ENCODE data around the gene SIRPA. TPM values are rescaled to one million over a fixed set of nuclear protein-coding genes. Genes with fewer than 3 reads are reported as not detected.

Gene SIRPA
- polyA plus RNA-seq, 1 experiment: 21.2 TPM

DNA sequence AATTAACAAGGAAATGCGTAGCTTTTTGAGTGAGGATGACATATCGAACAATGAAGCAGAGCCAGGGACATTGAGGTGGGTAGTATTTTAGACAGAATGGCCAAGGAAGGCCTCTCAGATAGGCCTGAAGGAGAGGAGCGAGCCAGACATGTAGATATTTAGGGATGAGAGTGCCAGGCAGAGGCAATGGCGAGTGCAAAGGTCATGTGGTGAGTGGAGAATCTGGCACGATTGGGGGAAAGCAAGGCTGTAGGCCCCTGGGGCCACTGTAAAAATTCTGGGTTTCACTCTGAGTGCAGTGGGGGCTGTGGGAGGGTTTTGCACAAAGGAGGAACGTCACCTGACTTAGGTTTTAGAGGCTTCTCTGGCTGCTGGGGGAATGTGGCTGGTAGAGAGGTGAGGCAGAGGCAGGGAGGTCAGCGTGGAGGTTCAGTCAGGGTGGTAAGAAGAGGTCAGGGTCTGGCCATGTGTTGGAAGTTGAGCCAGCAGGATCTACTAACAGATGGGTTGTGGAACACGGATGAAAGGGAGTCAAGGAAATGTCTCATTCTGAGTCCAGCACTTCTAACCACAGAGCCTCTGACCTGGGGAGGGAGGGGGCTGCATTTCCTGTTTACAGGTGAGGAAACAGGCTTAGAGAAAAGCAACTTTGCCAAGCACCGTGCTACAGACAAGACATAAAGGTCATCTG lies 11.3 kb downstream of the SIRPA start:
- Histone ChIP-seq H3K27me3 (ENCODE audit: control insufficient read depth, insufficient read depth, low read length) (no peaks in the 10 kb centered on the region), H3K27ac (ENCODE audit: low read depth, low read length) (no peak overlapping the region), H3K4me3 (ENCODE audit: low read depth, low read length) (no peak overlapping the region), H3K9me3 (ENCODE audit: control insufficient read depth, insufficient read depth, low read length) (no peaks in the 10 kb centered on the region)
- ChIA-PET CTCF (interaction anchor here (1.2 kb wide), 1 partner anchor 129 kb away, joined by 4 read pairs; no protein-coding TSS in a partner anchor), POLR2A (no interaction called here)
- TF ChIP-seq, protein P1, sequence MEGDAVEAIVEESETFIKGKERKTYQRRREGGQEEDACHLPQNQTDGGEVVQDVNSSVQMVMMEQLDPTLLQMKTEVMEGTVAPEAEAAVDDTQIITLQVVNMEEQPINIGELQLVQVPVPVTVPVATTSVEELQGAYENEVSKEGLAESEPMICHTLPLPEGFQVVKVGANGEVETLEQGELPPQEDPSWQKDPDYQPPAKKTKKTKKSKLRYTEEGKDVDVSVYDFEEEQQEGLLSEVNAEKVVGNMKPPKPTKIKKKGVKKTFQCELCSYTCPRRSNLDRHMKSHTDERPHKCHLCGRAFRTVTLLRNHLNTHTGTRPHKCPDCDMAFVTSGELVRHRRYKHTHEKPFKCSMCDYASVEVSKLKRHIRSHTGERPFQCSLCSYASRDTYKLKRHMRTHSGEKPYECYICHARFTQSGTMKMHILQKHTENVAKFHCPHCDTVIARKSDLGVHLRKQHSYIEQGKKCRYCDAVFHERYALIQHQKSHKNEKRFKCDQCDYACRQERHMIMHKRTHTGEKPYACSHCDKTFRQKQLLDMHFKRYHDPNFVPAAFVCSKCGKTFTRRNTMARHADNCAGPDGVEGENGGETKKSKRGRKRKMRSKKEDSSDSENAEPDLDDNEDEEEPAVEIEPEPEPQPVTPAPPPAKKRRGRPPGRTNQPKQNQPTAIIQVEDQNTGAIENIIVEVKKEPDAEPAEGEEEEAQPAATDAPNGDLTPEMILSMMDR (IDR thresholded peaks at IDR 0.05; ENCODE audit: low read depth, low read length): no peak
- DNase-seq (ENCODE audit: low read depth, low spot score): no peak

GRCh38 chr20:1907586-1907985 lies 12.4 kb downstream of the SIRPA start:
- Histone ChIP-seq H3K27ac (ENCODE audit: low read depth, low read length) (no peak overlapping the region), H3K27me3 (ENCODE audit: control insufficient read depth, insufficient read depth, low read length) (no peaks in the 10 kb centered on the region), H3K4me3 (ENCODE audit: low read depth, low read length) (no peak overlapping the region), H3K9me3 (ENCODE audit: control insufficient read depth, insufficient read depth, low read length) (no peaks in the 10 kb centered on the region; the same call in 1 of the 2 replicates)
- TF ChIP-seq, protein P1 (IDR thresholded peaks at IDR 0.05; ENCODE audit: low read depth, low read length): no peak
- DNase-seq (ENCODE audit: low read depth, low spot score): no peak
- ChIA-PET POLR2A (no interaction called here), CTCF (interaction anchor here (1.2 kb wide), 1 partner anchor 131 kb away, joined by 4 read pairs; no protein-coding TSS in a partner anchor)

- ChIA-PET POLR2A (no interaction called here), CTCF (no interaction called here)
- DNase-seq (ENCODE audit: low read depth, low spot score): no peak
- TF ChIP-seq, protein P1 (IDR thresholded peaks at IDR 0.05; ENCODE audit: low read depth, low read length): no peak
- Histone ChIP-seq H3K27ac (ENCODE audit: low read depth, low read length) (no peak overlapping the region), H3K9me3 (ENCODE audit: control insufficient read depth, insufficient read depth, low read length) (no peaks in the 10 kb centered on the region; the same call in 1 of the 2 replicates), H3K4me3 (ENCODE audit: low read depth, low read length) (no peak overlapping the region), H3K27me3 (ENCODE audit: control insufficient read depth, insufficient read depth, low read length) (no peaks in the 10 kb centered on the region)
These were observed 13.0 kb downstream of the SIRPA start for GRCh38 chr20:1908191-1908590.

GRCh38 chr20:1909097-1909496 lies 13.9 kb downstream of the SIRPA start:
- ChIA-PET POLR2A (no interaction called here), CTCF (interaction anchor here (1.2 kb wide), 1 partner anchor 9 kb away, joined by 3 read pairs; no protein-coding TSS in a partner anchor)
- Histone ChIP-seq H3K27me3 (ENCODE audit: control insufficient read depth, insufficient read depth, low read length) (no peaks in the 10 kb centered on the region), H3K27ac (ENCODE audit: low read depth, low read length) (no peak overlapping the region), H3K4me3 (ENCODE audit: low read depth, low read length) (no peak overlapping the region), H3K9me3 (ENCODE audit: control insufficient read depth, insufficient read depth, low read length) (no peaks in the 10 kb centered on the region; the same call in 1 of the 2 replicates)
- TF ChIP-seq, protein P1 (IDR thresholded peaks at IDR 0.05; ENCODE audit: low read depth, low read length): no peak
- no peak for DNase-seq (ENCODE audit: low read depth, low spot score)

GRCh38 chr20:1911536-1911935 lies 16.3 kb downstream of the SIRPA start:
- no peak for DNase-seq (ENCODE audit: low read depth, low spot score)
- ChIA-PET POLR2A (no interaction called here), CTCF (interaction anchor here (1.1 kb wide), 1 partner anchor 135 kb away, joined by 7 read pairs; no protein-coding TSS in a partner anchor)
- Histone ChIP-seq H3K27ac (ENCODE audit: low read depth, low read length) (no peak overlapping the region), H3K4me3 (ENCODE audit: low read depth, low read length) (no peak overlapping the region), H3K27me3 (ENCODE audit: control insufficient read depth, insufficient read depth, low read length) (no peaks in the 10 kb centered on the region), H3K9me3 (ENCODE audit: control insufficient read depth, insufficient read depth, low read length) (no peaks in the 10 kb centered on the region; the same call in 1 of the 2 replicates)
- TF ChIP-seq, protein P1 (IDR thresholded peaks at IDR 0.05; ENCODE audit: low read depth, low read length): no peak
